GM23248 (cell line): ENCODE data around the gene LCP2.

ENCODE experiments used
- EZH2 ChIP-seq: fragments of 200-600 bp; sonication (generic); IDR thresholded peaks from 2 replicates; pipeline ENCODE4 v1.6.1; 2018; ENCODE audit warnings: antibody characterized with exemption, mild to moderate bottlenecking; ENCODE audit not compliant: insufficient read depth, poor library complexity, severe bottlenecking
- EZH2phosphoT487 ChIP-seq: fragments of 200-600 bp; sonication (generic); IDR thresholded peaks from 2 replicates; pipeline ENCODE4 v1.6.1; 2018; ENCODE audit warnings: antibody characterized with exemption, moderate library complexity, mild to moderate bottlenecking, low read depth; ENCODE audit not compliant: insufficient read depth

DNA sequence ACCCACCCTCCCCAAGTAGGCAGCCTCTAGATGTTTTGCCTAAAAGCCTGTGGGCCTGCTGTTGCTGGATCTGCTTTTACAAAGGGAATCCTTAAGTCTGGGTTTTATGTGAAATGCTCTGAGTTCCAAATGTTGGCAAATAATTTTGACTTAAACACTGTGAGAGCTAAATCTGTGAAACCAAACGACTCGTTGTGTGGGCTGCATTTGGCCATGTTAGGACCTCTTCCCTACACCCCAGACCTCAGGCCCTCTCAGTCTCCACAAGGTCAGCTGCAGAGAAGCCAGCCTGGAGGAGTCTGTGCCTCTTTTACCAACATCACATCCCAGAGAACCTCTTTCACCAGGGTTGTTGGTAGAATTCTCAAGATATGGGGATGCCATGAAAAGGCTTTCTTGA, 9.4 kb downstream of the LCP2 start:
- no peak for TF ChIP-seq EZH2phosphoT487
- no peak for TF ChIP-seq EZH2
